ENCODE results near the gene PALMD.

The PALMD gene

DNA sequence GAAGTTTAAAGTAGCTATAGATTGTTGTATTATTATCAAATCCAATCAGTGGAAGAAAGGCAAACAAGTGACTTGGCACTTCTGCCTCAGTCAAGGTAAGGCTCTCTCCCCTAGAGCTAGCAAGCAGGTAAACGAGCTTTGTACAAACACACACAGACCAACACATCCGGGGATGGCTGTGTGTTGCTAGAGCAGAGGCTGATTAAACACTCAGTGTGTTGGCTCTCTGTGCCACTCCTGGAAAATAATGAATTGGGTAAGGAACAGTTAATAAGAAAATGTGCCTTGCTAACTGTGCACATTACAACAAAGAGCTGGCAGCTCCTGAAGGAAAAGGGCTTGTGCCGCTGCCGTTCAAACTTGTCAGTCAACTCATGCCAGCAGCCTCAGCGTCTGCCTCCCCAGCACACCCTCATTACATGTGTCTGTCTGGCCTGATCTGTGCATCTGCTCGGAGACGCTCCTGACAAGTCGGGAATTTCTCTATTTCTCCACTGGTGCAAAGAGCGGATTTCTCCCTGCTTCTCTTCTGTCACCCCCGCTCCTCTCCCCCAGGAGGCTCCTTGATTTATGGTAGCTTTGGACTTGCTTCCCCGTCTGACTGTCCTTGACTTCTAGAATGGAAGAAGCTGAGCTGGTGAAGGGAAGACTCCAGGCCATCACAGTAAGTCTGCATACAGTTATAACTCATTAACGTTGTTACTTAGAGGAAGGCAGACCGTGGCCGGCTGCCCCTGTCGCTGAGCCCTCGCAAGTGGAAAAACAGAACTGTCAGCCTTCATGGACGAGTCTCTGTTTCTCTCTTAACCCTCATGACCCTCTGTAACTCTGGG is at the start of gene PALMD:
Gene PALMD (plus strand): TSS at position 415 of the 833 bp plus-strand sequence. CDS start 205 bp downstream, at position 620.
- DNase-seq, result no peak

DNA sequence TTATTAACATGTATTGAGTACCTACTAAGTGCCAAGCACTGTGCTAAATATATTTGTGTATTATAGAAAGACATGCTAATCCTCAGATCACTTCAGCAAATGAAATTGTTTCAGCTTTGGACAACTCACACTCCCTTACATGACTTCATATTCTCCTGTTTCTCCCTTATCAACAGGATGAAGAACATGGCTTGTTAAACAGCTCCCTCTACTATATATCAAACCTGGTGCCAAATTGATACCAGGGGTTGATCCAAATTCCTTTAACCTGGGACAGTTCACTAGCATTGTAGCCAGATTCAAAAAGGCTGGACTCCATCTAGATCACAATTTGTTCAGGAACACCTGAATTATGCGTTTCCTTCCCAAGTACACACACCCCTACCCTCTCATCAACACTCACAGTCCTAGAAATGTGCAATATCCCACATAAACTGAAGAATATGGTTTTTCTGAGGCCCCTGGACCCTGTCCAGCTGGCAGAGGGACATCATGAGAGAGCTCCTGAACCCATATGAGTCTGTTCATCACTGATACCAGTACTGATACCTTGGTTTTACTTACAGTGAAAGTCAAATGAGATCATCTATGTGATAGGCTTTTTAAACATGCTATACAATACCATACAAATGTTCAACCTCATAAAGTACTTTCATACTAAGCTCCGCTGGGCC is 47.0 kb upstream of the PALMD start:
- no peak for DNase-seq

DNA sequence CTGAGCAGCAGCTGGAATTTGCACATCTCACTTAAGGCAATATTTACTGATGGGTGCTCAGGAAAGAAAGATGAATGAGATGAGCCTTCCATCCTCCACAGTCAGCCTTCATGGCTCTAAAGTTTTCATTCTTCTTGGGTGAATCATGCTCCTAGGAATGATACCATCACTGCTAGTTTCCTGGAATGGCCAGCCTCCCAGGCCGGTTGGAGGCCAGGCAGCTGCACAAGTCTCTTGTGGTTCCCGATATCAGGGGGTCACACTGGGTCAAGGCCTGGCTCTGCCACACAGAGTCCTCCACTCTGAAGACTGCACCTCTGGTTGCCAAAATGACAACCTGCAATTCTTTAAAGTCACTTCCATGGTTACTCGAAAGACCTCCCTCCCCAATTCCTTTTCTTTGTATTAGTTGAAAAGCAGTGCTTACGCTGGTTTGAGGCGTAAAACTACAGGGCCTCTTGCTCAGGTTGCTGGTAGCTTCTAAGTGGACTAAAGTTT is 46.2 kb upstream of the PALMD start:
- no peak for DNase-seq

DNA sequence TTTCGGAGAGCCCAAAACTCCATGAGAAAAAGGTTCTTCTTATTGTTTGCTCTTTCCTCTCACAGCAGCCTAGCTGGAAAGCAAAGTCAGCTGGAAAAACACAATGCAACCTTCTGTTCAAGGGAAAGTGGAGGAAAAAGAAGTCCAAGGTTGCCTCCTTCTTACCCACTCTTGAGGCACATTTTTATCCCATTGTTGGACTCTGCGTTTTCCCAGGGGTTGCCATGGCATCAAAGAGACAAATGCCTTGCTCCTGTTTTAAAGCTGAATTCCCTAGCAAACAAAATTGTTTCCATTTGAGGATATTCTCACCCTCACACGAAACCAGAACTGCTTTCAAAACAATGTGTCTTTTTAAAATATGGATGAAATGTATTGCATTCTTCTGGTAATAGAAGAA is 45.1 kb upstream of the PALMD start:
- DNase-seq, result no peak

DNA sequence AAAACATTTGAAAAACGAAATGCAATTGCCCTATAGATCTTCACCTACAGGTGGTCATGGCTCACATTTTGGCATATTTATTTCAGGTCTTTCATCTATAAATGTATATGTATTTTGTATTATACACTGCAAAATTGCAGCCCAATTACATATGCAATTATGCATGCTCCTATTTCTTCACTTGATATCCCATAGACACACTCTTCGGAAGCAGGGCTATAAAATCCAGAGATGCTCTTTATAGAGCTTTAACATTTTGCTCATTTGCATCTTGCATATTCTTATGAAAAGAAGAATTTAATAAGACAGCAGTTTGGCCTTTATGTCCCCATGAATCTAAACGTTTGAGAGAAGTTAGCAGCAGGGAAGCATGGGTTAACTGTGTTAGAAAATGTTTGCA is 44.7 kb upstream of the PALMD start:
- no peak for DNase-seq

- DNase-seq, result no peak
Observed at GRCh38 chr1:99601709-99602403, 44.1 kb upstream of the PALMD start.

GRCh38 chr1:99602404-99602969 is 43.4 kb upstream of the PALMD start:
- no peak for DNase-seq

GRCh38 chr1:99603699-99604560 is 42.0 kb upstream of the PALMD start:
- no peak for DNase-seq

DNA sequence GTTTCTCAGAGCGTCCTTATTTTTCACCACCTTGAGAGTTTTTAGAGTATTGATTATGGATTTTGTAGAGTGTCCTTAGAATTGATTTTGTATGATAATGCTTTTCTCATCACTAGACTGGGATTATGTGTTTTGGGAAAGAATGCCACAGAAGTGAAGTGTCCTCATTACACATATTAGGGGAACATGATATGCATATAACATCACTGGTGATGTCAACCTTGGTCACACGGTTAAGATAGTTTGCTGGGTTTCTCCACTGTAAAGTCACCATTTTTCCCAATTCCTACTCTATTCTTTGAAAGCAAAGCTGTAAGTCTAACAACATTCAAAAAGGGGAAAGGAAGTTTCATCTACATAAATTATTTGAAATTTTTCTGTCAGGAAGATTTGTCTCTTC is 39.6 kb upstream of the PALMD start:
- no peak for DNase-seq

DNA sequence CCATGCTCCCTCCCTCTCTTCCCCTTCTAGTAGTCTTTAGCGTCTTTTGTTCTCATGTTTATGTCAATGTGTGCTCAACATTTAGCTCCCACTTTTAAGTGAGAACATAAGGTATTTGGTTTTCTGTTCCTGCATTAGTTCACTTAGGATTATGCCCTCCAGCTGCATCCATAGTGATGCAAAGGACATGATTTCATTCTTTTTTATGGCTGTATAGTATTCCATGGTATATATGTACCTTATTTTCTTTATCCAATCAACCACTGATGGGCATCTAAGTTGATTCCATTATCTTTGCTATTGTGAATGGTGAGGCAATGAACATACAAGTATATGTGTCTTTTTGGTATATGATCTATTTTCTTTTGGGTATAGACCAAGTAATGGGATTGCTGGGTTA is 38.3 kb upstream of the PALMD start:
- no peak for DNase-seq

DNA sequence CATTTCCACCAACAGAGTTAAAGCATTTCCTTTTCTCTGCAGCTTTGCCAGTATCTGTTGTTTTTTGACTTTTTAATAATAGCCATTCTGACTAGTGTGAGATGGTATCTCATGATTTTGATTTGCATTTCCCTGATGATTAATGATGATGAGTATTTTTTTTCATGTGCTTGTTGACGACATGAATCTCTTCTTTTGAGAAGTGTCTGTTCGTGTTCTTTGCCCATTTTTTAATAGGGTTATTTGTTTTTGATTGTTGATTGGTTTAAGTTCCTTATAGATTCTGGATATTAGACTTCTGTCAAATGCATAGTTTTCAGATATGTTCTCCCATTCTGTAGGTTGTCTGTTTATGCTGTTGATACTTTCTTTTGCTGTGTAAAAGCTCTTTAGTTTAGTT is 37.9 kb upstream of the PALMD start:
- DNase-seq, result no peak

- no peak for DNase-seq
Observed at GRCh38 chr1:99613716-99614115, 32.2 kb upstream of the PALMD start.

GRCh38 chr1:99614728-99615127 is 31.2 kb upstream of the PALMD start:
- DNase-seq, result no peak

DNA sequence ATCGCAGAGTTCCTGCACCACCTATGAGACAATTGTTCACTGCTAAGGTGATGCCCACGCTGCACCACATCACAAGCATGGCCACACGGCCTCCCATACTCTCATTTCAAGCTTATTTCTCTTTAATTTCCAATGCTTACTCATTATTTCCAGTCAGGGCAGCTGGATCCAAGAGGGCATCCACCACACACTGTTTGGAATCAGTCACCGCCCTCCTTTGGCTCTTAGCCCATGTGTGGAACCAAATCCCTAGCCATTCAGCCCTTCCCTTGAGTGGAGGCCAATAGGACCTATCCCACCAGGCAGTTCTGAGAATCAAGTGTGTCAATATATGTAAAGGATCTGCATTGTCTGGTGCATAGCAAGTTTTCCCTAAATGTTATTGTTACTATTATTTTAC is 26.3 kb upstream of the PALMD start:
- DNase-seq, result no peak

DNA sequence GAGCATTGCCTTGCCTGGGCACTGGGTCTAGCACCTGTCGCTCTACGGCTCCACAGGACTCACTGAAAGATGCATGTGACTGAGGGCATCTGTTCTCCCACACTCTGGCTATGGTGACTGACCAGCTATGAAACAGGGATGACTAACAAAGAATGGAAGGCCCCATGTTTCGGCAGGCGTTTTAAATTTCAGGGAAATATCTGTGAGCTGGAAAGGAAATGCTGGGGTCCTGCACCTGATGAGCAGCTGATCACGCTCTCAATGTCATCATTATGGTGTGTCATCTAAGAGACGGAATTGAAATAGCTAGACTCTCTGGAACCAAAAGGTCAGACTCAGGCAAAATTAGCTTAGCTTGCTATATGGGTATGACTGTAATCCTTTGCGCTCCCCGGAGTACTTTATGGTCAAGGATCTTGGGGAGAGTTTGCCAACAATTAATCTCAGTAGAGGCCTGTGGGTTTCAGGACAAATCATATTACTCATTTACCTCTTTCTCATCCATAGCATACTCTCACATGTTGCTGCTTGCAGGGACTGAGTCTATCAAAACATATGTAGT is 24.5 kb upstream of the PALMD start:
- DNase-seq, result no peak

DNA sequence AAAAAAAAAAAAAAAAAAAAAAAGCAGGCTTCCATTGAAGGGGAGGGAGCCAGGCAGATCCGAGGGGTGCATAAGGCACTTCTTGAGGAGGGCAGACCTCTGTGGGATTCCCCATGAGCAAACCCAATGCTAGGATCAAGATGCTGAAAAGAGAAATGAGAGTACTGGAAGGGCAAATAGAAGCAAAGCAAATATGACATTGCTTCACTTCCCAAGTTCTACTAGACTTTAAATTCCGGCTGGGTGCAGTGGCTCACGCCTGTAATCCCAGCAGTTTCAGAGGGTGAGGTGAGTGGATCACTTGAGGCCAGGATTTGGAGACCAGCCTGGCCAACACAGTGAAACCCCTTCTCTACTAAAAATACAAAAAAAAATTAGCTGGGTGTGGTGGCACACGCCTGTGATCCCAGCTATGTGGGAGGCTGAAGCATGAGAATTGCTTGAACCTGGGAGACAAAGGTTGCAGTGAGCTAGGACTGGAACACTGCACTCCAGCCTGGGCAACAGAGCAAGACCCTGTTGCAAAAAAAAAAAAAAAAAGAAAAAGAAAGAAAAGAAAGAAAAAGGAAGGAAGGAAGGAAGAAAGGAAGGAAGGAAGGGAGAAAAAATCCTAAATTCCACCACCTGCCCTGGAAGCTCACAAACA is 23.1 kb upstream of the PALMD start:
- DNase-seq, result no peak

GRCh38 chr1:99623554-99623953 is 22.4 kb upstream of the PALMD start:
- no peak for DNase-seq

DNA sequence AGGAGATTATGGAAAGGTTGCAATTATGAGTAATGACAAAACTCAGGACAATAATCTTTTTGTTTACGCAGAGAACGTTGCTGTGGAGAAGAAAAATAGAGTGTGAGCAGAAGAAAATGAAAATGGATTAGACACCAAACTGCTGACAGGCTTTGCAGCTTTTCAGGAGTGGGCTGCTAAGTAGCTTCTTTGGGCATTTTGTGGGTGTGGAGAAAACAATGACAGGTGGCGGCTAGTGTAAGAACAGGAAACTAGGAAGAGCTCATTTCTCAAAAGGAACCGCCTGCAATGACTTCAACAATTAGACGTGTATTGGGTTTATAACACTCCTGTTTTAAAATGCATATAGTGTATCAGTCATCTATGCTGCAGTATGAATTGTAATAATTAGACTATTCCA is 18.3 kb upstream of the PALMD start:
- DNase-seq, result no peak

DNA sequence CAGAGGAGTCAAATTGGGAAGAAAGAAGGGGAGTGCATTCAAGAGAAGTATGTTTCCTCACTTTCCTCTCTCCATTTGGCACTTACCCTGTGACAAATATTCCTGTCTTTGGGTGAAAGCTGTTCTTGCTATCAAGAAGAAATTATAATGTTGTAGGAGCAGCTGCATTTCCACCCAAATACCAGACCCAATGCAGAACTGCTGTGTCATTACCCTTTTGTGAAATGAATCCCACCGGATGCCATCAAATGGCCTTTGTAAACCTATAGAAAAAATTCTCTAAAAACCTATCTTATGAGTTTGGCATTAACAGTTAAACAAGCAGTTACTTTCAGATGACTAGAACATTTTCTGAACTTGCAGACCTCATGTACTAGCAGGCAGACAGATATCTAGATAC is 16.7 kb upstream of the PALMD start:
- no peak for DNase-seq

GRCh38 chr1:99634971-99635624 is 10.8 kb upstream of the PALMD start:
- no peak for DNase-seq

DNA sequence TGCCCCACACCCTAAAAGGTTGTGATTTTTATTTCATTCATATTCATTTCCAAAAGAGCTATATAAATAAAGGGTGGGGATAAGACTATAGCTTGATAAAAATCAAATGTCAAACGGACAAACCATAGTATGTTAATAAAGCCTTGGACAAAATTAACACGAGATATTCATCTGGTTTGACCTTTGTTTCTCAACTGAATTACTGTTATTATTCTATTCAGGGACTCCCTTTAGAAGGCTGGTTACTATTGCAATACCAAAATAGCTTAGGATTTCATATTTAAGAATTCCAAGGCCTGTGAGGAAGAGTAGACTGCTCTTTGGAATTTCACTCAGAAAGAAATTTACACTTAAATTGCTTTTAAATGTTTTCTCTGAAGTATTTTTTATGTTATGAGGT is 10.2 kb upstream of the PALMD start:
- no peak for DNase-seq

All from stimulated activated CD4-positive, alpha-beta T cell treated with anti-CD3 and anti-CD28 coated beads, Interleukin-4, amount 100 ng/mL, for 1 hour (primary cell).